GM18951 (cell line): ENCODE results near the gene GTF2A1.

ENCODE experiments used
- POLR2A ChIP-seq: IDR thresholded peaks from 4 replicates; pipeline ENCODE4 v1.6.1; 2011; ENCODE audit warnings: mild to moderate bottlenecking; ENCODE audit not compliant: insufficient read length, insufficient read depth; ENCODE audit errors: extremely low read depth
- in situ Hi-C: fragments of 300-500 bp; cut with MboI; formaldehyde crosslinking; loops from one replicate; pipeline ENCODE4 v1.12.0; 2022; ENCODE audit warnings: low sequenced_read_pairs, mixed read lengths, inconsistent platforms; ENCODE audit not compliant: unreplicated experiment

The GTF2A1 gene

GRCh38 chr14:81129242-81129641 is 91.5 kb downstream of the GTF2A1 start:
- in situ Hi-C loops = no loop called here
- no peak for TF ChIP-seq POLR2A

- TF ChIP-seq POLR2A = no peak
- in situ Hi-C loops = no loop called here
Measured at GRCh38 chr14:81127785-81128184, 93.0 kb downstream of the GTF2A1 start.

GRCh38 chr14:81125536-81125935 is 95.2 kb downstream of the GTF2A1 start:
- no peak for TF ChIP-seq POLR2A
- in situ Hi-C loops = no loop called here
